H1 (cell line): ENCODE results near the gene ZNF764. TPM values are rescaled to one million over a fixed set of nuclear protein-coding genes. Genes with fewer than 3 reads are reported as not detected.
A peak's percentile ranks its signal among the peaks of the same experiment; 100 is the strongest.

ENCODE experiments used
- CTCF ChIA-PET: fragments of 300-600 bp; sonication (Branson Sonifier 250); formaldehyde crosslinking; loops from one replicate; lab custom pipeline; 2021; ENCODE audit not compliant: partially characterized antibody; lab: Charles Lee
- POLR2A ChIA-PET: fragments of 300-600 bp; sonication (Branson Sonifier 250); formaldehyde crosslinking; loops from one replicate; lab custom pipeline; 2021; ENCODE audit warnings: inconsistent platforms; ENCODE audit not compliant: partially characterized antibody; lab: Charles Lee
- DNase-seq, 2 experiments: peaks; one replicate each; pipeline versions ENCODE4 v3.0.0 to v3.0.0-alpha.2; 2010 to 2022; ENCODE audit warnings: low spot score in 2 of 2, low read depth in 1 of 2, mixed read lengths in 1 of 2
- FAIRE-seq: peaks from 2 replicates; lab custom pipeline; 2011; peaks lifted over from hg19 to GRCh38; lab: Jason Lieb, UNC
- H2AFZ ChIP-seq: 2 replicates; pipeline ENCODE4 v1.8.1; 2012; ENCODE audit warnings: low read length, inconsistent platforms
- H2AK5ac ChIP-seq: 2 replicates; pipeline ENCODE4 v1.6.1; 2013; ENCODE audit warnings: low read depth, low read length
- H2BK120ac ChIP-seq: replicated peaks from 2 replicates; pipeline ENCODE3; 2013; ENCODE audit warnings: low read depth, low read length, inconsistent platforms
- H2BK12ac ChIP-seq: 2 replicates; pipeline ENCODE4 v1.6.1; 2013; ENCODE audit warnings: low read depth, low read length
- H2BK15ac ChIP-seq: 2 replicates; pipeline ENCODE4 v1.6.1; 2013; ENCODE audit warnings: low read length
- H2BK20ac ChIP-seq: 2 replicates; pipeline ENCODE4 v1.6.1; 2013; ENCODE audit warnings: low read length
- H2BK5ac ChIP-seq: 2 replicates; pipeline ENCODE4 v1.6.1; 2013; ENCODE audit warnings: low read depth, low read length
- H3K14ac ChIP-seq: 2 replicates; pipeline ENCODE4 v1.6.1; 2013; ENCODE audit warnings: inconsistent platforms; ENCODE audit not compliant: insufficient read length
- H3K18ac ChIP-seq: 2 replicates; pipeline ENCODE4 v1.6.1; 2013; ENCODE audit warnings: low read length; ENCODE audit errors: extremely low read depth
- H3K23ac ChIP-seq: 2 replicates; pipeline ENCODE4 v1.6.1; 2013; ENCODE audit warnings: inconsistent platforms; ENCODE audit not compliant: insufficient read length
- H3K23me2 ChIP-seq: 2 replicates; pipeline ENCODE4 v1.6.1; 2013; ENCODE audit warnings: low read depth, low read length
- H3K27ac ChIP-seq: 2 replicates; pipeline ENCODE4 v1.6.1; 2011; ENCODE audit warnings: low read depth, low read length, inconsistent platforms
- H3K27me3 ChIP-seq, 4 experiments: replicated peaks in 1 of 4; 1 replicate in 1 of 4; 2 replicates in 3 of 4; pipeline versions ENCODE4 v1.6.1 to v1.8.1; 2011 to 2013; ENCODE audit warnings: low read length in 3 of 4, mild to moderate bottlenecking in 3 of 4, inconsistent platforms in 2 of 4, mixed read lengths in 2 of 4, moderate library complexity in 1 of 4; ENCODE audit not compliant: control insufficient read depth in 3 of 4, insufficient read depth in 3 of 4; ENCODE audit errors: extremely low read depth in 1 of 4
- H3K36me3 ChIP-seq, 4 experiments: 2 replicates each; pipeline versions ENCODE4 v1.6.1 to v1.8.1; 2011 to 2013; ENCODE audit warnings: mild to moderate bottlenecking in 4 of 4, low read length in 3 of 4, moderate library complexity in 2 of 4, control low read depth in 1 of 4, inconsistent platforms in 1 of 4; ENCODE audit not compliant: insufficient read depth in 4 of 4, control insufficient read depth in 2 of 4
- H3K4ac ChIP-seq: replicated peaks from 2 replicates; pipeline ENCODE3; 2013; ENCODE audit warnings: low read length, low read depth, mixed read lengths, inconsistent platforms; ENCODE audit not compliant: insufficient read length
- H3K4me1 ChIP-seq, 4 experiments: replicated peaks in 1 of 4; 1 replicate in 1 of 4; 2 replicates in 3 of 4; pipeline versions ENCODE4 v1.6.1 to v1.8.1; 2011 to 2013; ENCODE audit warnings: low read length in 3 of 4, inconsistent platforms in 2 of 4, mixed read lengths in 1 of 4; ENCODE audit not compliant: insufficient read depth in 4 of 4, control insufficient read depth in 3 of 4
- H3K4me2 ChIP-seq, 2 experiments: 2 replicates each; pipeline versions ENCODE4 v1.6.1 to v1.8.1; 2011 to 2013; ENCODE audit warnings: low read depth in 2 of 2, low read length in 2 of 2, control low read depth in 1 of 2, inconsistent platforms in 1 of 2, mild to moderate bottlenecking in 1 of 2; ENCODE audit not compliant: insufficient read depth in 1 of 2
- H3K4me3 ChIP-seq, 4 experiments: fragments of 200-600, 300-600 bp in 1 of 4; sonication (generic), shearing (Covaris generic), sonication (Bioruptor Twin) in 1 of 4; 2 replicates each; pipeline versions ENCODE4 v1.5.1 to v1.8.1; 2011 to 2016; ENCODE audit warnings: low read length in 4 of 4, low read depth in 3 of 4, control low read depth in 2 of 4, inconsistent platforms in 2 of 4, mild to moderate bottlenecking in 2 of 4, mixed read lengths in 1 of 4, moderate library complexity in 1 of 4; ENCODE audit not compliant: insufficient read depth in 2 of 4; ENCODE audit errors: extremely low read depth in 1 of 4
- H3K56ac ChIP-seq: replicated peaks from 2 replicates; pipeline ENCODE3; 2013; ENCODE audit warnings: low read depth, mild to moderate bottlenecking, mixed read lengths, low read length, inconsistent platforms; ENCODE audit not compliant: insufficient read length
- H3K79me1 ChIP-seq: 2 replicates; pipeline ENCODE4 v1.6.1; 2013; ENCODE audit warnings: low read depth, low read length, control low read depth
- H3K79me2 ChIP-seq, 2 experiments: 2 replicates each; pipeline versions ENCODE4 v1.6.1 to v1.8.1; 2012 to 2013; ENCODE audit warnings: low read length in 2 of 2, mild to moderate bottlenecking in 2 of 2, inconsistent platforms in 1 of 2; ENCODE audit not compliant: insufficient read depth in 2 of 2, control insufficient read depth in 1 of 2
- H3K9ac ChIP-seq, 4 experiments: replicated peaks in 1 of 4; 1 replicate in 1 of 4; 2 replicates in 3 of 4; pipeline versions ENCODE4 v1.6.1 to v1.8.1; 2011 to 2013; ENCODE audit warnings: low read depth in 3 of 4, low read length in 3 of 4, control low read depth in 2 of 4, mild to moderate bottlenecking in 2 of 4, moderate library complexity in 2 of 4, inconsistent platforms in 1 of 4; ENCODE audit errors: extremely low read depth in 1 of 4
- H3K9me3 ChIP-seq, 2 experiments: 2 replicates each; pipeline versions ENCODE4 v1.6.1 to v1.8.1; 2012 to 2013; ENCODE audit warnings: mild to moderate bottlenecking in 2 of 2, moderate library complexity in 2 of 2, control low read depth in 1 of 2, inconsistent platforms in 1 of 2, low read depth in 1 of 2, low read length in 1 of 2, mixed read lengths in 1 of 2; ENCODE audit not compliant: insufficient read depth in 2 of 2
- H4K20me1 ChIP-seq, 2 experiments: replicated peaks in 1 of 2; 2 replicates each; pipeline versions ENCODE3 to v1.8.1; 2011 to 2013; ENCODE audit warnings: inconsistent platforms in 2 of 2, low read length in 2 of 2, mild to moderate bottlenecking in 1 of 2; ENCODE audit not compliant: insufficient read depth in 2 of 2, control insufficient read depth in 1 of 2
- H4K5ac ChIP-seq: 2 replicates; pipeline ENCODE4 v1.6.1; 2013; ENCODE audit warnings: low read length, low read depth, mixed read lengths, inconsistent platforms; ENCODE audit not compliant: insufficient read length
- H4K8ac ChIP-seq: 2 replicates; pipeline ENCODE4 v1.8.0; 2013; ENCODE audit warnings: mild to moderate bottlenecking, moderate library complexity, low read length, inconsistent platforms; ENCODE audit not compliant: insufficient read depth; ENCODE audit errors: extremely low read depth
- H4K91ac ChIP-seq: replicated peaks from 2 replicates; pipeline ENCODE3; 2013; ENCODE audit warnings: low read length, mixed read lengths, inconsistent platforms; ENCODE audit not compliant: insufficient read length
- ASH2L ChIP-seq: fragments of 200-600, 300-600 bp; sonication (generic); IDR thresholded peaks from one replicate; pipeline ENCODE4 v1.7.1; 2017; ENCODE audit warnings: low read length
- BACH1 ChIP-seq: IDR thresholded peaks from 2 replicates; pipeline ENCODE4 v1.6.1; 2012; ENCODE audit warnings: low read length, improper control_type of control experiment
- FOSL1 ChIP-seq: IDR thresholded peaks from 2 replicates; pipeline ENCODE4 v1.6.1; 2011; ENCODE audit warnings: mild to moderate bottlenecking, low read depth, low read length, moderate library complexity; ENCODE audit not compliant: insufficient read depth
- HDAC2 ChIP-seq, 2 experiments: fragments of 300-600 bp in 1 of 2; sonication (generic) in 1 of 2; IDR thresholded peaks; 2 replicates each; pipeline ENCODE4 v1.6.1; 2011 to 2012; ENCODE audit warnings: low read depth in 2 of 2, low read length in 2 of 2, mild to moderate bottlenecking in 2 of 2, moderate library complexity in 2 of 2, borderline replicate concordance in 1 of 2, inconsistent platforms in 1 of 2
- TAF7 ChIP-seq: optimal IDR thresholded peaks from 2 replicates; pipeline ENCODE3; 2011; ENCODE audit warnings: low read depth, mild to moderate bottlenecking, inconsistent platforms, low read length, moderate library complexity, borderline replicate concordance
- TEAD4 ChIP-seq: IDR thresholded peaks from 2 replicates; pipeline ENCODE4 v1.6.1; 2012; ENCODE audit warnings: low read depth, low read length, inconsistent platforms, mixed read lengths
- whole genome bisulfite sequencing, 2 experiments: shearing (Covaris generic) in 1 of 2; methylation state at CpG; one replicate each; pipeline versions ENCODE4 v1.1.6 to v1.1.7; 2013 to 2015; ENCODE audit warnings: low lambda C conversion rate in 2 of 2, mixed read lengths in 2 of 2, inconsistent platforms in 1 of 2, low coverage in 1 of 2, missing lambda C conversion rate in 1 of 2; ENCODE audit not compliant: insufficient replicate concordance in 2 of 2, insufficient coverage in 1 of 2, insufficient read length in 1 of 2; ENCODE audit errors: extremely low coverage in 1 of 2, missing lambda C conversion rate in 1 of 2; 5-methylcytosine and 5-hydroxymethylcytosine counted together
- polyA plus RNA-seq, 7 experiments: library from polyadenylated mRNA; depleted of rRNA in 3 of 7; stranded (reverse) in 5 of 7; unstranded in 2 of 7; fragments of >200 nt in 5 of 7; fragments of 200-250 nt in 2 of 7; gene quantifications; 1 replicate in 5 of 7; 2 replicates in 1 of 7; 4 replicates in 1 of 7; pipeline versions ENCODE4 v1.2.1 to v1.2.3, GENCODE V29; 2011 to 2013; ENCODE audit warnings: missing spikeins in 2 of 7, mixed read lengths in 2 of 7
- total RNA-seq: library from RNA; stranded (reverse); fragmentation: NEBNext Ultra II Directional; extraction: Animal tissue kit (Norgen Biotek cat#: 25700); gene quantifications from 2 replicates; pipeline ENCODE4 v1.2.1, GENCODE V29; 2021

The ZNF764 gene
- total and polyA plus RNA-seq, 2 of the 8 experiments (the other 6 are each of a cell fraction or from before 2014, with no cell fraction given), result 5.7 to 7.7 TPM

GRCh38 chr16:30541502-30542329, 16.5 kb downstream of the ZNF764 start:
- DNase-seq, result no peak

More at GRCh38 chr16:30541502-30542329, 16.5 kb downstream of the ZNF764 start:
- Histone ChIP-seq H3K4ac (no peak overlapping the region), H4K20me1 (no peaks in the 10 kb centered on the region), H4K91ac (no peak overlapping the region), H3K79me2 (no peaks in the 10 kb centered on the region; a peak in 1 of 4 replicates), H3K27ac (0 out of 2 replicates have a peak overlapping the region, but pooled peaks have one; percentile 31), H2BK5ac (peak overlapping the region; percentile 49; the same call in 1 of the 2 replicates), H3K4me1 (peaks cover 5 to 22% (median 19%) of the 10 kb centered on the region in 4 experiments), H2BK120ac (no peak overlapping the region), H3K23ac (no peak overlapping the region), H2BK15ac (no peak overlapping the region), H4K8ac (no peak overlapping the region), H3K14ac (no peak overlapping the region), H3K56ac (no peak overlapping the region), H2BK20ac (peak overlapping the region; percentile 35; the same call in 1 of the 2 replicates), H3K4me3 (peak overlapping the region in 1 of 4 experiments; percentile 30; a peak in 2 of 8 replicates), H4K5ac (no peak overlapping the region), H3K4me2 (peak overlapping the region; percentile 40 to 89), H3K36me3 (no peaks in the 10 kb centered on the region), H3K23me2 (peaks cover 2% of the 10 kb centered on the region; the same call in 1 of the 2 replicates), H3K9ac (no peak overlapping the region), H2AK5ac (no peak overlapping the region), H2BK12ac (peak overlapping the region; percentile 35; the same call in 1 of the 2 replicates), H3K18ac (peak overlapping the region; percentile 24; the same call in 1 of the 2 replicates), H3K27me3 (no peaks in the 10 kb centered on the region), H3K9me3 (no peaks in the 10 kb centered on the region), H3K79me1 (no peaks in the 10 kb centered on the region), H2AFZ (no peak overlapping the region)
- ChIA-PET CTCF (interaction anchor here (0.6 to 2.5 kb wide), 9 partner anchors 12 to 111 kb away, joined by 3 to 10 read pairs (median 4); partner anchors contain the start of genes DCTPP1 and ZNF764), POLR2A (interaction anchor here (0.7 to 3.5 kb wide), 11 partner anchors 9 to 95 kb away, joined by 3 to 22 read pairs (median 4); partner anchors contain the start of genes ZNF688, ZNF689, ZNF764 and ZNF768)
- WGBS, 2 experiments, result 29% methylated on average over 10 of the region's 10 CpGs; no CpG with 5 or more reads in 1 of the 2 experiments
- no peak for FAIRE-seq
- no peak for TF ChIP-seq HDAC2 (IDR thresholded peaks at IDR 0.05; ENCODE audit: borderline replicate concordance in 1 of 2, low read depth in 2 of 2, low read length in 2 of 2)
- TF ChIP-seq ASH2L, result peak; percentile 93
- TF ChIP-seq TEAD4, result 0 out of 2 replicates have a peak, but pooled peaks have one; percentile 46
- no peak for TF ChIP-seq BACH1
- TF ChIP-seq FOSL1, result no peak
- no peak for TF ChIP-seq TAF7
